ENCODE data around the gene CHEK2.
"Not testable (repeated sequence)": the region's sequence is repeated elsewhere in the genome, so short reads cannot be mapped to it uniquely, and the experiment has no call there.

CHEK2 gene

GRCh38 chr22:28702891-28703290 lies 38.7 kb downstream of the CHEK2 start:
- TF ChIP-seq CTCF (IDR thresholded peaks at IDR 0.05): no peak
- Histone ChIP-seq H3K27ac (no peak overlapping the region), H3K9me3 (ENCODE audit: control insufficient read depth, low read length) (no peaks in the 10 kb centered on the region), H3K4me3 (ENCODE audit: low read depth, low read length) (no peak overlapping the region), H3K36me3 (ENCODE audit: control insufficient read depth, insufficient read depth, low read length) (no peaks in the 10 kb centered on the region), H3K4me2 (ENCODE audit: low read length) (no peak overlapping the region), H3K79me2 (no peaks in the 10 kb centered on the region), H3K27me3 (ENCODE audit: control insufficient read depth, insufficient read depth, low read length) (no peaks in the 10 kb centered on the region), H3K4me1 (no peaks in the 10 kb centered on the region), H2AFZ (no peak overlapping the region), H3K9ac (no peak overlapping the region)

- not testable (repeated sequence) for H3K36me3 ChIP-seq (ENCODE audit: control insufficient read depth, insufficient read depth, low read length); H3K4me1 ChIP-seq
Measured at GRCh38 chr22:28693041-28693760, 48.4 kb downstream of the CHEK2 start.

GRCh38 chr22:28689796-28690195 lies 51.8 kb downstream of the CHEK2 start:
- H2AFZ ChIP-seq; H3K4me1 ChIP-seq; H3K36me3 ChIP-seq (ENCODE audit: control insufficient read depth, insufficient read depth, low read length); H3K4me3 ChIP-seq (ENCODE audit: low read depth, low read length); H3K27me3 ChIP-seq (ENCODE audit: control insufficient read depth, insufficient read depth, low read length); H3K27ac ChIP-seq; H3K9ac ChIP-seq; H3K9me3 ChIP-seq (ENCODE audit: control insufficient read depth, low read length); H3K79me2 ChIP-seq; H3K4me2 ChIP-seq (ENCODE audit: low read length): not testable (repeated sequence)

More at GRCh38 chr22:28693041-28693760, 48.4 kb downstream of the CHEK2 start:
- H3K79me2 ChIP-seq; H3K9ac ChIP-seq; H3K27ac ChIP-seq; H3K4me3 ChIP-seq (ENCODE audit: low read depth, low read length); H3K4me2 ChIP-seq (ENCODE audit: low read length); H3K9me3 ChIP-seq (ENCODE audit: control insufficient read depth, low read length); H2AFZ ChIP-seq; H3K27me3 ChIP-seq (ENCODE audit: control insufficient read depth, insufficient read depth, low read length): not testable (repeated sequence)

GRCh38 chr22:28682966-28683365 lies 58.7 kb downstream of the CHEK2 start:
- H3K4me2 ChIP-seq (ENCODE audit: low read length); H3K36me3 ChIP-seq (ENCODE audit: control insufficient read depth, insufficient read depth, low read length); H3K9ac ChIP-seq; H3K27ac ChIP-seq; H3K9me3 ChIP-seq (ENCODE audit: control insufficient read depth, low read length); H2AFZ ChIP-seq; H3K4me1 ChIP-seq; H3K4me3 ChIP-seq (ENCODE audit: low read depth, low read length); H3K79me2 ChIP-seq; H3K27me3 ChIP-seq (ENCODE audit: control insufficient read depth, insufficient read depth, low read length): not testable (repeated sequence)

- H3K36me3 ChIP-seq (ENCODE audit: control insufficient read depth, insufficient read depth, low read length); H3K27me3 ChIP-seq (ENCODE audit: control insufficient read depth, insufficient read depth, low read length); H2AFZ ChIP-seq; H3K9me3 ChIP-seq (ENCODE audit: control insufficient read depth, low read length); H3K9ac ChIP-seq; H3K4me3 ChIP-seq (ENCODE audit: low read depth, low read length); H3K79me2 ChIP-seq; H3K4me1 ChIP-seq; H3K27ac ChIP-seq; H3K4me2 ChIP-seq (ENCODE audit: low read length): not testable (repeated sequence)
Measured at GRCh38 chr22:28680813-28681490, 60.7 kb downstream of the CHEK2 start.

GRCh38 chr22:28679611-28680287 lies 61.9 kb downstream of the CHEK2 start, which contains the start of gene TTC28:
Gene TTC28, minus strand, starts transcription at chr22:28679840. Its CDS starts 117 bp downstream, at chr22:28679723.
- Histone ChIP-seq H3K4me2 (ENCODE audit: low read length) (peak within 1 kb of the TSS; percentile 73), H2AFZ (peak within 1 kb of the TSS; percentile 91), H3K4me3 (ENCODE audit: low read depth, low read length) (peak within 1 kb of the TSS; percentile 60)
- H3K27ac ChIP-seq; H3K4me1 ChIP-seq; H3K27me3 ChIP-seq (ENCODE audit: control insufficient read depth, insufficient read depth, low read length); H3K36me3 ChIP-seq (ENCODE audit: control insufficient read depth, insufficient read depth, low read length); H3K79me2 ChIP-seq; H3K9me3 ChIP-seq (ENCODE audit: control insufficient read depth, low read length); H3K9ac ChIP-seq: not testable (repeated sequence)

- Histone ChIP-seq H3K4me3 (ENCODE audit: low read depth, low read length) (peak overlapping the region; percentile 50), H3K4me2 (ENCODE audit: low read length) (peak overlapping the region; percentile 73), H2AFZ (peak overlapping the region; percentile 45)
- not testable (repeated sequence) for H3K27ac ChIP-seq; H3K4me1 ChIP-seq; H3K79me2 ChIP-seq; H3K9me3 ChIP-seq (ENCODE audit: control insufficient read depth, low read length); H3K27me3 ChIP-seq (ENCODE audit: control insufficient read depth, insufficient read depth, low read length); H3K9ac ChIP-seq; H3K36me3 ChIP-seq (ENCODE audit: control insufficient read depth, insufficient read depth, low read length)
Measured at GRCh38 chr22:28678778-28679610, 62.6 kb downstream of the CHEK2 start.

GRCh38 chr22:28678170-28678569 lies 63.5 kb downstream of the CHEK2 start:
- not testable (repeated sequence) for H3K79me2 ChIP-seq; H3K9me3 ChIP-seq (ENCODE audit: control insufficient read depth, low read length); H3K4me2 ChIP-seq (ENCODE audit: low read length); H3K4me1 ChIP-seq; H3K4me3 ChIP-seq (ENCODE audit: low read depth, low read length); H3K27me3 ChIP-seq (ENCODE audit: control insufficient read depth, insufficient read depth, low read length); H3K36me3 ChIP-seq (ENCODE audit: control insufficient read depth, insufficient read depth, low read length); H2AFZ ChIP-seq; H3K9ac ChIP-seq; H3K27ac ChIP-seq
